ENCODE data around the gene MEGF6.

DNA sequence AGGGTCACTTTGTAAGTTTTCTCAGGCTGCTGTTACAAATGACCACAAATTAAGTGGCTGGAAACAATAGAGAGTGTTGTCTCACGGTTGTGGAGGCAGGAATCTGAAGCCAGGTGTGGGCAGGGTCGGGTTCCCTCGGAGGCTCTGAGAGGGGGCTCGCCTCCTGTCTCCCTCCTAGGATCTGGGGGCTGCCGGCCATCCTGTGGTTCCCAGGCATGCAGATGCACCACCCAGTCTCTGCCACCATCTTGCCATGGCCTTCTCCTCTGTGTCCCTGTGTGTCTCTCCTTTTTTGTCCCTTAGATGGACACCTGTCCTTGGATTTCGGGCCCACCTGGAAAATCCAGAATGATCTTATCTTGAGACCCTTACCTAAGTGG, 45.8 kb upstream of the MEGF6 start:
- TF ChIP-seq, protein P1, sequence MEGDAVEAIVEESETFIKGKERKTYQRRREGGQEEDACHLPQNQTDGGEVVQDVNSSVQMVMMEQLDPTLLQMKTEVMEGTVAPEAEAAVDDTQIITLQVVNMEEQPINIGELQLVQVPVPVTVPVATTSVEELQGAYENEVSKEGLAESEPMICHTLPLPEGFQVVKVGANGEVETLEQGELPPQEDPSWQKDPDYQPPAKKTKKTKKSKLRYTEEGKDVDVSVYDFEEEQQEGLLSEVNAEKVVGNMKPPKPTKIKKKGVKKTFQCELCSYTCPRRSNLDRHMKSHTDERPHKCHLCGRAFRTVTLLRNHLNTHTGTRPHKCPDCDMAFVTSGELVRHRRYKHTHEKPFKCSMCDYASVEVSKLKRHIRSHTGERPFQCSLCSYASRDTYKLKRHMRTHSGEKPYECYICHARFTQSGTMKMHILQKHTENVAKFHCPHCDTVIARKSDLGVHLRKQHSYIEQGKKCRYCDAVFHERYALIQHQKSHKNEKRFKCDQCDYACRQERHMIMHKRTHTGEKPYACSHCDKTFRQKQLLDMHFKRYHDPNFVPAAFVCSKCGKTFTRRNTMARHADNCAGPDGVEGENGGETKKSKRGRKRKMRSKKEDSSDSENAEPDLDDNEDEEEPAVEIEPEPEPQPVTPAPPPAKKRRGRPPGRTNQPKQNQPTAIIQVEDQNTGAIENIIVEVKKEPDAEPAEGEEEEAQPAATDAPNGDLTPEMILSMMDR (IDR thresholded peaks at IDR 0.05) = no peak
- TF ChIP-seq EZH2 (IDR thresholded peaks at IDR 0.05; ENCODE audit: borderline replicate concordance, insufficient read depth, low read depth, low read length, poor library complexity, severe bottlenecking) = no peak
